ENCODE results near the gene CCDC92B. TPM values are rescaled to one million over a fixed set of nuclear protein-coding genes. Genes with fewer than 3 reads are reported as not detected.

CCDC92B gene
- total and polyA plus RNA-seq, 9 donors, result 0.07 to 1.1 (median 0.18) TPM

GRCh38 chr17:2737693-2738092, 11.8 kb downstream of the CCDC92B start:
- Histone ChIP-seq H3K4me3 (no peak overlapping the region), H3K4me1 (ENCODE audit: insufficient read depth) (no peaks in the 10 kb centered on the region), H3K9me3 (no peaks in the 10 kb centered on the region), H3K27ac (no peak overlapping the region), H3K27me3 (no peaks in the 10 kb centered on the region), H3K36me3 (no peaks in the 10 kb centered on the region)
- WGBS, 3 donors, result 88 to 92% (median 91%) methylated on average over 15 of the region's 15 CpGs
- TF ChIP-seq POLR2A (IDR thresholded peaks at IDR 0.05), result no peak
- no peak for TF ChIP-seq CTCF (IDR thresholded peaks at IDR 0.05)
- no peak for TF ChIP-seq EP300 (IDR thresholded peaks at IDR 0.05)
- intact Hi-C loops (cut with DNase I), result no loop called here
- no peak for DNase-seq

GRCh38 chr17:2736956-2737355, 12.5 kb downstream of the CCDC92B start:
- H3K9me3 ChIP-seq, result no peaks in the 10 kb centered on the region
- no peak overlapping the region for H3K4me3 ChIP-seq
- TF ChIP-seq CTCF (IDR thresholded peaks at IDR 0.05) (no peak), EP300 (IDR thresholded peaks at IDR 0.05) (no peak), POLR2A (IDR thresholded peaks at IDR 0.05) (no peak)
- 56 to 70% (median 67%) methylated on average over 3 of the region's 3 CpGs for WGBS, 3 donors
- intact Hi-C loops (cut with DNase I), result no loop called here
- no peak for DNase-seq
- H3K27me3 ChIP-seq, result no peaks in the 10 kb centered on the region
- H3K27ac ChIP-seq, result no peak overlapping the region
- no peaks in the 10 kb centered on the region for H3K36me3 ChIP-seq
- no peaks in the 10 kb centered on the region for H3K4me1 ChIP-seq (ENCODE audit: insufficient read depth)

- 77 to 83% (median 79%) methylated on average over 5 of the region's 5 CpGs for WGBS, 3 donors
- Histone ChIP-seq H3K27me3 (no peaks in the 10 kb centered on the region), H3K9me3 (no peaks in the 10 kb centered on the region), H3K4me1 (ENCODE audit: insufficient read depth) (no peaks in the 10 kb centered on the region), H3K4me3 (no peak overlapping the region), H3K27ac (no peak overlapping the region), H3K36me3 (no peaks in the 10 kb centered on the region)
- DNase-seq, result no peak
- intact Hi-C loops (cut with DNase I), result no loop called here
- no peak for TF ChIP-seq POLR2A (IDR thresholded peaks at IDR 0.05)
- TF ChIP-seq CTCF (IDR thresholded peaks at IDR 0.05), result no peak
- no peak for TF ChIP-seq EP300 (IDR thresholded peaks at IDR 0.05)
Measured at GRCh38 chr17:2735896-2736295, 13.6 kb downstream of the CCDC92B start.

- no peaks in the 10 kb centered on the region for H3K36me3 ChIP-seq
- 78 to 81% (median 79%) methylated on average over 10 of the region's 10 CpGs for WGBS, 3 donors
- intact Hi-C loops (cut with DNase I), result no loop called here
- TF ChIP-seq EP300 (IDR thresholded peaks at IDR 0.05), result no peak
- no peak for TF ChIP-seq CTCF (IDR thresholded peaks at IDR 0.05)
- TF ChIP-seq POLR2A (IDR thresholded peaks at IDR 0.05), result no peak
- H3K27ac ChIP-seq, result no peak overlapping the region
- H3K4me1 ChIP-seq (ENCODE audit: insufficient read depth), result no peaks in the 10 kb centered on the region
- H3K9me3 ChIP-seq, result no peaks in the 10 kb centered on the region
- no peak for DNase-seq
- no peak overlapping the region for H3K4me3 ChIP-seq
- no peaks in the 10 kb centered on the region for H3K27me3 ChIP-seq
Measured at GRCh38 chr17:2734939-2735338, 14.5 kb downstream of the CCDC92B start.

- H3K36me3 ChIP-seq, result no peaks in the 10 kb centered on the region
- intact Hi-C loops (cut with DNase I), result no loop called here
- no peak overlapping the region for H3K27ac ChIP-seq
- no peaks in the 10 kb centered on the region for H3K9me3 ChIP-seq
- DNase-seq, result no peak
- no peaks in the 10 kb centered on the region for H3K4me1 ChIP-seq (ENCODE audit: insufficient read depth)
- no peaks in the 10 kb centered on the region for H3K27me3 ChIP-seq
- no peak overlapping the region for H3K4me3 ChIP-seq
- TF ChIP-seq CTCF (IDR thresholded peaks at IDR 0.05) (no peak), EP300 (IDR thresholded peaks at IDR 0.05) (no peak), POLR2A (IDR thresholded peaks at IDR 0.05) (no peak)
- 70 to 80% (median 75%) methylated on average over 10 of the region's 10 CpGs for WGBS, 3 donors
Measured at GRCh38 chr17:2731807-2732206, 17.6 kb downstream of the CCDC92B start.

Data from ovary (tissue), 9 donors.